Islet precursor cell (in vitro differentiated cells): ENCODE results near the gene LRRC3B.
"Not testable (repeated sequence)": the region's sequence is repeated elsewhere in the genome, so short reads cannot be mapped to it uniquely, and the experiment has no call there.

Source experiments
- DNase-seq: peaks from one replicate; pipeline ENCODE4 v3.0.0-alpha.2; 2018

Gene LRRC3B, protein sequence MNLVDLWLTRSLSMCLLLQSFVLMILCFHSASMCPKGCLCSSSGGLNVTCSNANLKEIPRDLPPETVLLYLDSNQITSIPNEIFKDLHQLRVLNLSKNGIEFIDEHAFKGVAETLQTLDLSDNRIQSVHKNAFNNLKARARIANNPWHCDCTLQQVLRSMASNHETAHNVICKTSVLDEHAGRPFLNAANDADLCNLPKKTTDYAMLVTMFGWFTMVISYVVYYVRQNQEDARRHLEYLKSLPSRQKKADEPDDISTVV

GRCh38 chr3:26622621-26623418 lies at the start of gene LRRC3B:
LRRC3B (plus strand) TSS chr3:26622772; CDS start chr3:26709673, 86,901 bp downstream.
- DNase-seq = peak; percentile 82

DNA sequence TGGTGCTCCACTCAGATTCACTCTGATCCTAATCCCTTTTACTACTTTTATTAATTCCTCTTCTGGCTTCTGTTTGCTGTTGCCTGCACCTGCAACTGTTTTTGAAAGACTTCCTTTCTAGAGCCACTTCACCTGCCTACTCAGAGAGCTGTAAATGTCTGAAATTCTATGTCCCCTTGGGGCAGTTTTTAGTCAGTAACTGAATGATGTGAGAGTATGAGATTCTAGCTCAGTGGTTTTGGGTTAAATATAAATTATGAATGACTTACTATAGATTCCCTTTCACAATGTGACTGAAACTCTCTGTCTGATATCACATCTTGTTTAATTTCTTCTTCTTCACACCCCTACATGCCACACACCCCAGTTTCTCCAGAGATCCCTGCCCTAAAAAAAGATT lies 47.8 kb upstream of the LRRC3B start:
- no peak for DNase-seq

GRCh38 chr3:26579116-26579515 lies 43.5 kb upstream of the LRRC3B start:
- no peak for DNase-seq

GRCh38 chr3:26587571-26587970 lies 35.0 kb upstream of the LRRC3B start:
- DNase-seq = no peak

DNA sequence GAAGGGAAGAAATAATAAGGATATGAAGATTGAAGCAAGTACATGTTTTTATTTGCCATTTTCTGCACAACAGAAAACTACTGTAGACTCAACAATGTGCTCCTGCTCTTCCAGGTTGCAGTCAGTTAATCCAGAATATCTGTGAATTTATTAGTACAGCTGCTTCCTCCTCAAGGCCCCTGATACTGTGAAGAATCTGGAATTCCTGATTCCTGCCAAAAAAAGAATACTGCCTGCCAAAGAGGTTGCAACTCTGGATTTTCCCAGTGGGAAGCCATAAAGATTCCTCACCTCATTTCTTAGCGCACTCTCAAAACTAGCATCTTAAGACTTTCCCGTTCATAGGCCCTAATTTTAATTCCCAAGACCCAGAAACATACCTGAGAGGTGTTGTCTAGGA lies 33.6 kb upstream of the LRRC3B start:
- DNase-seq = no peak

- DNase-seq = no peak
Measured at GRCh38 chr3:26589678-26590077, 32.9 kb upstream of the LRRC3B start.

GRCh38 chr3:26590919-26591484 lies 31.6 kb upstream of the LRRC3B start:
- no peak for DNase-seq

GRCh38 chr3:26591926-26592325 lies 30.6 kb upstream of the LRRC3B start:
- no peak for DNase-seq

GRCh38 chr3:26592451-26592850 lies 30.1 kb upstream of the LRRC3B start:
- no peak for DNase-seq

DNA sequence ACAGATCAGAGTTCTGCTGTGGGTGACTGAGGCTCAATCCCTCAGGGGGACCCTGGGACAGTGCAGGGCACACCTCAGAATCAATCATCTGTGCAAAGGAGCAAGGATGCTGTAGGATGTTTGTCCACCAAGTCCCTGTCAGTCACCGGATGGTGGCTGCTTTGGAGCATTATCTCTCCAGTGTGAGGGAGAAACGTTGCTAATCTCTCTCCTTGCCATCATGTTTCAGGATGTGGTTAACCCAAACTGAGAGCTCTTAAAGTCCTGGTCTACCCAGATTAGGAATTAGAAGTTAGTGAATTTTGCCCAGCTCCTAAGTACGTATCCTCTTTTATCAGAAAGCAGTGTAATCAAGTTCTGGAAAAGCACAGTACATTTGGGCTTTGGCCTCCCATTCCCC lies 26.2 kb upstream of the LRRC3B start:
- no peak for DNase-seq

- not testable (repeated sequence) for DNase-seq
Measured at GRCh38 chr3:26603311-26603710, 19.3 kb upstream of the LRRC3B start.

DNA sequence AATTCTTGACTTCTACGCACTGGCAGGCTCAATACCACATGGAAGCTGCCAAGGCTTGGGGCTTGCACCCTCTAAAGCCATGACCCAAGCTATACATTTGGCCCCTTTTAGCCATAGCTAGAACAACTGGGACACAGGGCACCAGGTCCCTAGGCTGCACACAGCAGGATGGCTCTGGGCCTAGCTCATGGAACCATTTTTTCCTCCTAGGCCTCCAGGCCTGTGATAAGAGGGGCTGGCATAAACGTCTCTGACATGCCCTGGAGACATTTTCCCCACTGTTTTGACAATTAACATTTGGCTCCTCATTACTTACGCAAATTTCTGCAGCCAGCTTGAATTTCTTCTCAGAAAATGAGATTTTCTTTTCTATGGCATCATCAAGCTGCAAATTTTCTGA lies 18.8 kb upstream of the LRRC3B start:
- DNase-seq = not testable (repeated sequence)

- DNase-seq = no peak
Measured at GRCh38 chr3:26614006-26614685, 8.4 kb upstream of the LRRC3B start.

DNA sequence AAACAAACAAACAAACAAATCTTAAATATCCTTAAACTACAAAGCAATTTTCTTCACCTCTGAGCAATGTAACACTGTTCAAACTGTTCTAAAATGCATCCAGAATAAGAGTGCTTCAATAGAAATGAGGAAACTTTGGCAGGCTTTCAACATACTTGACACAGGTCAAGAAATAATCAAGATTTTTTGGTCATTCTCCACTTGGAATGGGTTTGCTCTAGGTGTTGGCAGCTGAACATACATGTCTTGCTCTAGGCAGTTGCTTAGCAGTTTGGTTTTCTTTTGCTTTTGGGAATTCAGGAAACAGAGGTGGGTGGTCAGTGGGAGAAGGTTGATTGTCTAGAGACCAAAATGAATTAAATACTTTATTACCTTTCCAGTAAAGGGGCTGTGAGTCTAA lies 1.4 kb upstream of the LRRC3B start:
- DNase-seq = no peak

GRCh38 chr3:26621906-26622620 lies 509 bp upstream of the LRRC3B start:
- no peak for DNase-seq

DNA sequence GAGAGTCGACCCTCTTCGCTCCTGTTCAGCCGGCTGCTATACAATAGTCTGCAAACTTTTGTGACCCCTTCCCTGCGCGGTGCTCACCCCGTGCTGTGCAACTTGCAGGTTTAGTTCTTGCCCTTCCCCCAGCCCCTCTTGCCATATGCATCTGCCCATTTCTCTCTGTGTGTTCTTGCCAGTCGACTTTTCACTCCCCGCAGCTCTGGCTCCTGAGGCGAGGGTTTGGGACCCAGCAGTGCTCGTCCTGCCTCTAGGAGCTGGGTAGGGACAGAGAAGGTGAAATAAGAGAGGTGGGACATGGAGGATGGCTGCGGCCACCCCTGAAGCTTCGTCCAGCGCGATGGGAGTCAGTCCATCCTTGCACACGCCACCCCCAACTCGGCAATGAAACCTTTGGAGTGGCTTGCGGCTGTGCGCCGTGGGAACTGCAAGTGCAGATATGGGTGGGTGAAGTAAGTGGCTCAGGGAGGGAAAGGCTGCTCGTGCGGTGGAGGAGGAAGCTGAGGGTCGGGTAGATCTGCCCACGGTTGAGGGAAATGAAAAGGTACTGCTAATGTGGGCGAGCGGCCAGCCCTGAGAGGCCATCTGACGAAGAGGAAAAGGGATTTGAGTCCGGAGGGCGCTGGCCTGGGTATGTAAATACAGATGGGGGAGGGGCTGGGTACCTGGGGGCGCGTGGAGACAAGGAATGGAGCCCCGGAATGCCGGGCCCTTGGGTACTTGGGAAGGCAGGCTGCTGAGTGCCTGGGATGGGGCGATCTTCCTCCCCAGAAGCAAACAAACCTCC lies 1.0 kb downstream of the LRRC3B start:
- DNase-seq = peak; percentile 57

DNA sequence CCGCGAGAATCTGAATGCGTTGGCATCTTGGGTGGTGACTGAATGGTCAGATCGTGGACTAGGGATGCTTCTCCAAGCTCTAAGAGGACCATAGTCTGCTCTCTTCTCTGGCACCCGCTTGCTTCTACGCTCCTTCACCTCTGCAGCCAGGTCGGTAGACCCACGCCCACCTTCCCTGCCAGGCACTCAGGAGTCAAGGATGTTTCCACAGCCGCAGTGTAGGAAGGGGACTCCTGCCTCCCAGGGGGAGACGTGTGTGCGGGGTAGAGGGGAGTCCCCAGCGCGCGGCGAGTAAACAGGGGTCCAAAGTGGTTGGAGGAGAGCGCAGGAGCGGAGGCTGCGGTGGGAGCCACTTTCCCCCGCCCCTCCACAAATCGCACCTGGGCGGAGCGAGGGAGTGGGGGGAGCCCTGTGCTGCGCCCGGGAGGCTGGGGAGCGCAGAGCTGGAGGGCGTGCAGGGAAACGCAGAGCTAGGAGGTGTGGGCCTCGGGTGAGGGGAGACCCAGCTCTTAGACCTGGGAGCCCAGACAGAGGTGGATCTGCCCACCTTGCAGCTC lies 1.7 kb downstream of the LRRC3B start:
- DNase-seq = peak; percentile 64

GRCh38 chr3:26625187-26625586 lies 2.6 kb downstream of the LRRC3B start:
- DNase-seq = peak; percentile 56

DNA sequence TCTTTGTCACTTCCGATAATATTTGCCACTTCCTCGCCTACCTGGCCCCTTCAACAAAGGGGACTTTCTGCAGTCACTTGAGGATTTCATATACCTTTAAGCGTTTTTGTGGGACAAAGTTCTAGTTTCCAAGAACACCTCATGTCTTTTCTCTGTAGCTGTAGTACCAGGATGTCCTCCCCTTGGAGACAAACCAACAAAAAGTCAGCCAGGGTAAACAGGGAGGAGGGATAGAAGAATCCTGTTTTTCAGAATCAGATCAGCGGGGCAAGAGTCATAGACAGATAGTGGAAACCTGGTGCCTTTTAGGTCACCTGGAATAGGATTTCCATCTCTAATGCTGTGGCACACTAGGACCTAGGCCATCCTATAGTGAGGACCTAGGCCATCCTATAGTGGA lies 4.5 kb downstream of the LRRC3B start:
- no peak for DNase-seq

DNA sequence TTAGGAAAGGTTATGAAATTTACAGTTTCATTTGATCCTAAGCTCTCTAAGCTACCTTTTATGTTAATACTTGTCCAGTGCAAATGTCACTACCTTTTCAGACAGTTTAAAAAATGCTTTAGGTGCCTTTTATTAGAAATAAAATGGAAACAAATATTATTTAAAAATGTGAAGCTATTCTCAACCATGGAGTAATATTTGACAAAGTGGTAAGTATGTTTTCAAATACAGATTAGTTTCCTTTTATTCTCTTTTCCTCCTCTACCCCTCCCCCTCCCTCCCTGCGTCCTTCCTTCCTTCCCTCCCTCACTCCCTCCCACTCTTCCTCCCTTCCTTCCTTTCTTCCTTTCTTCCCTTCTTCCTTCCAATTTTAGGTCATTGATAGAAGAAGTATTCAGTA lies 6.3 kb downstream of the LRRC3B start:
- no peak for DNase-seq

GRCh38 chr3:26630669-26631389 lies 8.3 kb downstream of the LRRC3B start:
- no peak for DNase-seq
